Liver (tissue), 3 donors: ENCODE results near the gene SFMBT2.

Experiments
- ATF3 ChIP-seq: IDR thresholded peaks from 2 replicates; pipeline ENCODE4 v1.6.1; 2016; ENCODE audit warnings: antibody characterized with exemption
- CTCF ChIP-seq: fragments of 150-350 bp; IDR thresholded peaks from 2 replicates; pipeline ENCODE4 v1.5.1; 2017; ENCODE audit warnings: improper control_type of control experiment, low read depth, low read length; ENCODE audit not compliant: missing input control
- EGR1 ChIP-seq, 2 donors: IDR thresholded peaks; 2 replicates each; pipeline ENCODE4 v1.6.1; 2016 to 2018; ENCODE audit warnings: antibody characterized with exemption in 2 of 2, low read depth in 2 of 2
- HNF4A ChIP-seq, 2 donors: conservative IDR thresholded peaks; 2 replicates each; pipeline ENCODE4 v1.6.1; 2016; ENCODE audit warnings: antibody characterized with exemption in 2 of 2, mild to moderate bottlenecking in 2 of 2
- RAD21 ChIP-seq, 2 donors: IDR thresholded peaks; 2 replicates each; pipeline ENCODE4 v1.6.1; 2016; ENCODE audit warnings: antibody characterized with exemption in 2 of 2, mild to moderate bottlenecking in 2 of 2
- REST ChIP-seq: IDR thresholded peaks from 2 replicates; pipeline ENCODE4 v1.6.1; 2016; ENCODE audit warnings: antibody characterized with exemption, mild to moderate bottlenecking
- SP1 ChIP-seq: IDR thresholded peaks from 2 replicates; pipeline ENCODE4 v1.6.1; 2018; ENCODE audit warnings: antibody characterized with exemption, mild to moderate bottlenecking
- YY1 ChIP-seq: IDR thresholded peaks from 2 replicates; pipeline ENCODE4 v1.6.1; 2016; ENCODE audit warnings: antibody characterized with exemption, mild to moderate bottlenecking
- donor health status: healthy.
- donor health status: healthy.

- TF ChIP-seq HNF4A (conservative IDR thresholded peaks at IDR 0.05) (no peak), SP1 (no peak), CTCF (no peak), YY1 (no peak), ATF3 (no peak), REST (no peak), EGR1 (IDR thresholded peaks at IDR 0.05; ENCODE audit: low read depth in 2 of 2) (no peak), RAD21 (IDR thresholded peaks at IDR 0.05) (no peak)
Observed at GRCh38 chr10:7230951-7231350, 179.9 kb downstream of the SFMBT2 start.
